ENCODE results near the gene FBRSL1. TPM values are rescaled to one million over a fixed set of nuclear protein-coding genes. Genes with fewer than 3 reads are reported as not detected.

FBRSL1 gene
- total and polyA plus RNA-seq, 2 donors (not counting 3 experiments of a cell fraction or from before 2014, with no cell fraction given): 19.3 to 79.8 TPM

- no peaks in the 10 kb centered on the region for H3K27me3 ChIP-seq (ENCODE audit: control insufficient read depth in 2 of 2, insufficient read depth in 2 of 2, low read length in 2 of 2)
- CTCF ChIA-PET: no interaction called here
- DNase-seq (ENCODE audit: low read depth, low spot score) (no peak), FAIRE-seq (no peak)
- H3K4me3 ChIP-seq (replicated peaks in 1 of 3; ENCODE audit: insufficient read depth in 1 of 3, low read depth in 1 of 3, low read length in 3 of 3): no peak overlapping the region
- no peaks in the 10 kb centered on the region for H3K36me3 ChIP-seq (ENCODE audit: control insufficient read depth in 2 of 2, extremely low read depth in 1 of 2, insufficient read depth in 2 of 2, low read length in 2 of 2)
- H3K9me1 ChIP-seq (replicated peaks; ENCODE audit: control insufficient read depth, extremely low read depth, insufficient read depth, low read length): no peaks in the 10 kb centered on the region
- no peaks in the 10 kb centered on the region for H4K20me1 ChIP-seq (replicated peaks; ENCODE audit: control insufficient read depth, extremely low read depth, insufficient read depth, low read length)
- H2AFZ ChIP-seq (ENCODE audit: low read depth, low read length): no peak overlapping the region
- H3K9me3 ChIP-seq (replicated peaks; ENCODE audit: control insufficient read depth, insufficient read depth, low read length): no peaks in the 10 kb centered on the region
- H3K4me2 ChIP-seq (ENCODE audit: insufficient read depth, low read length): no peak overlapping the region
- no peaks in the 10 kb centered on the region for H3K4me1 ChIP-seq (ENCODE audit: control insufficient read depth, extremely low read depth, insufficient read depth, low read length)
- dilution Hi-C loops (cut with MboI; ENCODE audit: extremely low pct_ligation_motif_present, low sequenced_read_pairs): no loop called here
- no peak overlapping the region for H3K27ac ChIP-seq (ENCODE audit: insufficient read depth, low read depth, low read length)
- BruUV-seq (replicated peaks): no TSS peak
- intact Hi-C loops (cut with micrococcal nuclease): loop anchor here (10.0 kb wide), 1 partner anchor 61 kb away; no protein-coding TSS in a partner anchor
- POLR2A ChIA-PET: no interaction called here
- no peak overlapping the region for H3K9ac ChIP-seq (replicated peaks; ENCODE audit: extremely low read depth, insufficient read depth, low read length)
- TF ChIP-seq MAX (IDR thresholded peaks at IDR 0.05; ENCODE audit: insufficient read depth, insufficient read length) (no peak), MYC (IDR thresholded peaks at IDR 0.05; ENCODE audit: low read depth, low read length) (no peak), POLR2A (IDR thresholded peaks at IDR 0.05; ENCODE audit: low read depth, low read length) (no peak), JUN (IDR thresholded peaks at IDR 0.05; ENCODE audit: borderline replicate concordance, insufficient read depth, insufficient read length, low read depth) (no peak), CTCF (IDR thresholded peaks at IDR 0.05; ENCODE audit: extremely low read depth in 1 of 2, insufficient read depth in 1 of 2, low read depth in 1 of 2, low read length in 2 of 2) (no peak), FOS (IDR thresholded peaks at IDR 0.05; ENCODE audit: borderline replicate concordance, insufficient read depth, low read length) (no peak), POLR2AphosphoS5 (IDR thresholded peaks at IDR 0.05; ENCODE audit: insufficient read depth, low read depth, low read length) (no peak), EZH2 (IDR thresholded peaks at IDR 0.05; ENCODE audit: borderline replicate concordance, low read depth, low read length, severe bottlenecking) (no peak), GATA2 (IDR thresholded peaks at IDR 0.05; ENCODE audit: insufficient read depth, insufficient read length, low read depth, low read length) (no peak)
- no peaks in the 10 kb centered on the region for H3K79me2 ChIP-seq (ENCODE audit: control insufficient read depth, insufficient read depth, low read length)
Observed at GRCh38 chr12:132525833-132526455, 36.0 kb downstream of the FBRSL1 start.
